ENCODE measurements around the gene TJP2.

TJP2 gene

DNA sequence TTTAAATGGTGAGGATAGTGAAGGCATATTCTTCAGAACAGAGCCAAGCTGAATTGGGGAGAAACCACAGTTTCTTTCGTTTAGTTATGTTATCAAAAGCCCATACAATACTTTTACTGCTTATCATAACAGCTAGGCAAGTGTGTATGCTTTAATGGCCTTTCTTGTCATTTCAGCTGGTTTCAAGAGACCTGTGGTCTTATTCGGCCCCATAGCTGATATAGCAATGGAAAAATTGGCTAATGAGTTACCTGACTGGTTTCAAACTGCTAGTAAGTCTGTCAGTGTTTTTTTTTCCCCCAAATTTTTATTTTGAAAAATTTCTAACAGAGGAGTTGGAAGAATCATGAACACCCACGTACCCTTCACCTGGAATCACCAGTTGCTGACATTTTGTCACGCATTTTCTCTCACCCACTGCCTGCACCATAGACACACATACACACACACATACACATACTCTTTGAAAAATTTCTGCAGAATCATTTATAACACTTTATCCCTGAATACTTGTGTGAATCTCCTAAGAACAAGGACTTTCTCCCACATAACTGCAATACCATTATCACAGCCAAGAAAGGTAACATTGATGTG lies 63.7 kb downstream of the TJP2 start:
- no peak for DNase-seq

DNA sequence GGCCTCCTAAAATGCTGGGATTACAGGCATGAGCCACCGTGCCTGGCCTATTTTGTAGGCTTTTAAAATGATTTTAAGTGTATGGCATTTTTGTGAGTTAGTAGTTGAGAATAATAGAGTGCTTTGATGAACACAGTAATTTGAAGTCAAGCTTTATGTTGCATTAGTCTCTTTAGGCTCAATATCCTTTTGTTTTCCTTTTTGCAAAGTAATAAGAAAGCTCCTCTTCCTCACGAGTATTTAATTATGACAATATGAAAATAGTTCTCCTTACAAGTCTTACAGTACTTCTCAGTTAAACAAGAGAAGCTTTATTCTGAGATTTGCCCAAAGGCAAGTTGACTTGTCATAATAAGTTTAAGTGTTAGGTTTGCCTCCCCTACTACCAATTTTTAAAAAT lies 69.0 kb downstream of the TJP2 start:
- DNase-seq: no peak

DNA sequence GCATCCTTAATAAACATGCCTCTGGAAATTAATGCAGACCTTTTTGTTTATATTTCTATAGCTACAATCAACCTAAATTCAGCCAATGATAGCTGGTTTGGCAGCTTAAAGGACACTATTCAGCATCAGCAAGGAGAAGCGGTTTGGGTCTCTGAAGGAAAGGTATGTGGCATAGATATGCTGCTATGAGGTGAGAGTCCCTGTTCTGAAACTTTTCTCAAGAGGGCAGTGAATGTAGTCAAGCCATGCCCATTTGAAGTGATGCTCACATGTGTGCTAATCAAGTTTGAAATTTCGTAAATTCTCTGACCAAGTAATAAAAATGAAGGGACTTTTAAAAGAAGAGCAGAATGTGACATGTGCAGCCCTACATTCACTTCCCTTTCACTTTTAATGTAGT lies 72.6 kb downstream of the TJP2 start:
- no peak for DNase-seq

DNA sequence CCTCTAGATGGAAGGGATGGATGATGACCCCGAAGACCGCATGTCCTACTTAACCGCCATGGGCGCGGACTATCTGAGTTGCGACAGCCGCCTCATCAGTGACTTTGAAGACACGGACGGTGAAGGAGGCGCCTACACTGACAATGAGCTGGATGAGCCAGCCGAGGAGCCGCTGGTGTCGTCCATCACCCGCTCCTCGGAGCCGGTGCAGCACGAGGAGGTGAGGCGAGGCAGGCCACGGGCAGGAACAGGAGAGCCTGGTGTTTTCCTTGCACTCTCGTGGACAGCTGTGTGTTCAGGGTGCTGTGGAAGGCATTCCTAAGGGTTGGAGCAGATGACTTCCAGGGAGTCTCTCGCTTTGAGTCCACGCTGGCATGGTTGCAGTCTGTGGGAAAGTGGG lies 73.9 kb downstream of the TJP2 start:
- DNase-seq: no peak

DNA sequence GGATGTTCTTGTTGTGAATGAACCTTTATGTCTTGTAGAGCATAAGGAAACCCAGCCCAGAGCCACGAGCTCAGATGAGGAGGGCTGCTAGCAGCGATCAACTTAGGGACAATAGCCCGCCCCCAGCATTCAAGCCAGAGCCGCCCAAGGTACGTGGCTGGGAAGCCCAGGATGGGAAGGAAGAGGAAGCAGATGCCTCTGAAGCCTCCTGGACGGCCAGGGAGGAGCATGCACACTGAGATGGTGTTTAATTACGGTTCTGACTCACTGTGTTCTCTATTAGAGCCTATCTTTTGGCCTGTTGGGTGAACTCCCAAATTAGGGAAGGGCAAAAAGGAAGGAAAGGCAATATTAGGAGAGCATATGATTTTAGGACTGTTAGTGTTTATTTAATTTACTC lies 75.3 kb downstream of the TJP2 start:
- no peak for DNase-seq

DNA sequence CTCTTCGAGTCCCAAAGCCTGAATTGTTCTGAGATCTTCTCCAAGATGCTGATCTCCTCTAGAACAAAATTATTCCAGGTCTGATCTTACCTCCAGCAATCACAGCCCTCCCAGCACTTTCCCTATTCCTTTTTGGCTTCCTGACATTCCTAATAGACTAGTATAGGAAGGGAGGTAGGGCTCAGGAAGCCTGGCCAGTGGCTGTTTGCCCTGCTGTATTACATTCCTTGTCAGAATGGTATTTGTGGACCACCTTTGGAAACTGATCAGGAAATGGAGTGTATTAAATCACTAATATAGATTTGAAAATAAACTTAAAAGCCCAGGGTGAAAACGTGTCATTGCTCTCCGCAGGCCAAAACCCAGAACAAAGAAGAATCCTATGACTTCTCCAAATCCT lies 76.6 kb downstream of the TJP2 start:
- no peak for DNase-seq

DNA sequence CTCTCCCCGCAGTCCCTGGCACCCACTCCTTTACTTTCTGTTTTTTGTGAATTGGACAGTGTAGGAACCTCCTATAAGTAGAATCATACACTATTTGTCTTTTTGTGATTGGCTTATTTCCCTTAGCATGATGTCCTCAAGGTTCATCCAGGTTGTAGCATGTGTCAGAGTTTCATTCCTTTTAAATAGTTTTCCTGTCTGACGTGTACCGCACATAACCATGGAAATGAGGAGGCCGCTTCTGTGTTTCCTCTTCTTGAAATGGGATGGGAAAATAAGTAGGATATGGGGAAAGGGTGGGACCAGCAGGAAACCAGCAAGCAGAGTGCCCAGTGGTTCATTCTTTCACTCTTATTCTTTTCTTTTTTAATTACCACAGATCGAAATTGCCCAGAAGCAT lies 78.4 kb downstream of the TJP2 start:
- DNase-seq: no peak

DNA sequence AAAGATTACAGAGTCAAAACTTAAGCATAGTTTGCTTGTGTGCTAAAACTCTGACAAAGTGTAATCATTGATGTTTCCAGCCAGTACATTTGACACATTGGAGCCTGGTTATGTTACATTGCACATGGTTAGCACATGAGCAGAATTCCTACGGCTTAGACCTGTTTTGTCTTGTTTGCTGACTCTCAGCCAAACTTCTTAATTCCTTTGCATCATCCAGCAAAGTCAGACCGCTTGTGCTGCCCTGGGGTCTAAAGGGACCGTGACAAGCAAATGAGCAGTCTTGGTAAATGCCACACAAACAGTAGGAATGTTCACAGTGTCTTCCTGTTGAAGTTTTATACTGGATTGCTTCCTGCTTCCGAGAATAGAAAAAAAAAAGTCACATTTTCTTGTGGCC lies 79.0 kb downstream of the TJP2 start:
- no peak for DNase-seq

DNA sequence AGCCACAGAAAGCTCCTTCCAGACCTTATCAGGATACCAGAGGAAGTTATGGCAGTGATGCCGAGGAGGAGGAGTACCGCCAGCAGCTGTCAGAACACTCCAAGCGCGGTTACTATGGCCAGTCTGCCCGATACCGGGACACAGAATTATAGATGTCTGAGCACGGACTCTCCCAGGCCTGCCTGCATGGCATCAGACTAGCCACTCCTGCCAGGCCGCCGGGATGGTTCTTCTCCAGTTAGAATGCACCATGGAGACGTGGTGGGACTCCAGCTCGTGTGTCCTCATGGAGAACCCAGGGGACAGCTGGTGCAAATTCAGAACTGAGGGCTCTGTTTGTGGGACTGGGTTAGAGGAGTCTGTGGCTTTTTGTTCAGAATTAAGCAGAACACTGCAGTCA lies 80.1 kb downstream of the TJP2 start:
- no peak for DNase-seq

DNA sequence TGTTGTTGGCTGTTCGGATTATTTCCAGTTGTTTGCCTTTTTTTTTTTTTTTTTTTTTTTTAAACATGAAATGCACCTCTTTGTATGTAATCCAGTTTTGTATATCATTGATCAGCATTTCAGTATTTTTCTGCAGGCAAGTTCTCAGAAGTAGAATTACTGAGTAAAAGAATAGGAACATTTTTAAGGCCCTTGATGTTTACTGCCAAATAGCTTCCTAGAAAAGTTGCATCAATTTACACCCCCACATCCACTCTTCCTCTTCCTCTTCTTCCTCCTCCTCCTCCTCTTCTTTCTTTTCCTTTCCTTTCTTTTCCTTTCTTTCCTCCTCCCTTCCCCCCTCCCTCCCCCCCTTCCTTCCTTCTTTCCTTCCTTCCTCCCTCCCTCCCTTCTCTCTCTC lies 81.5 kb downstream of the TJP2 start:
- no peak for DNase-seq

DNA sequence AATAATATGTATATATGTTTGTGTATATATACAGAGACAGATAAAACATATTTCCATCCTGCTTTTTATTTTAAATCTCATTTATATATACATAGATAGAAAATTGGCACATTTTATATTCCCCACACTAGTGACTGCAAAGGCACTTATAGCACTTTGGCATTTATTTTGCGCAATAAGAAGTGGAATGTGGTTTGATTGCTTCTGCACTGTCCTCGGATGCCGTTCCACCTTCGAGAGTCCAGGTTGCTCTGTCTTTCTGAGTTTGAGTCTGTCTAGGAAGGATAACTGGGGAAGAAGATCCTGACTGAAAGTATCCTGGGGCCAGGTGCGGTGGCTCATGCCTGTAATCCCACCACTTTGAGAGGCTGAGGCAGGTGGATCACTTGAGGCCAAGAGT lies 84.5 kb downstream of the TJP2 start:
- DNase-seq: no peak

DNA sequence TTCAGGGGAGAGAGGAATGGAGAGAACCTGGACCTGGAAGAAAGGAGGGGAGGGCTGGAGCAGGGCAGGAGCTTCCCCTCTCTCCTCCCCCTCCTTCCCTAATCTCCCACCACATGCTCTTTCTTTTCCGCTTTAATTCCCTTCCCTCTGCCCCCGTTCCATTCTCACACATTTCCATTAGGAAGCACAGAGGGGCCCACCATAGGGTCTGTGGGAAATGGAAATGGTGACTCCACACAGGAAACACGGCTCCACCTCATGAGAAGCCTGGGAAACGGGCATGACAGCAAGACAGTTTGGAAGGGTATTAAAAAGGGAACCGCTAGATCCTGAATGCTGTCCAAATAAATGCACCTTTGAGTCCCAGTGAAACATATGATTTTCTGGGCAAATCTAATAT lies 86.1 kb downstream of the TJP2 start:
- no peak for DNase-seq

DNA sequence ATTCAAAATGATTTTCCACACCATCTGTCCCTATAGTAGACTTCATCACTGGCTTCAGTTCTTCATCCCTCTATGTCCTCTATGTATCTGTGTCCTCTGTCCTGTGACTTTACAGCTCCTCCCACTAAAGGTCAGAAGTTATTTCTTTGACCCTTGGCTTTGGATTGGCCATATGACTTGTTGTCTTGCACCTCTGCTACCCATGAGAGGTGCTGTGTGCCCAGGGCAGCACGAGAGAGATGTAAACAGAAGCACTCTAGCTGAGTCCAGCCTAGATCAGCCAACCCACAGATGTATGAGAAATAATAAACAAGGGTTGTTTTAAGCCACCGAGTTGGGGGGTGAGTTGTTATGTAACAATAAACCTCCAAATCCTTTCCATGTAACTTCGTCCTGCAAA lies 87.6 kb downstream of the TJP2 start:
- no peak for DNase-seq

DNA sequence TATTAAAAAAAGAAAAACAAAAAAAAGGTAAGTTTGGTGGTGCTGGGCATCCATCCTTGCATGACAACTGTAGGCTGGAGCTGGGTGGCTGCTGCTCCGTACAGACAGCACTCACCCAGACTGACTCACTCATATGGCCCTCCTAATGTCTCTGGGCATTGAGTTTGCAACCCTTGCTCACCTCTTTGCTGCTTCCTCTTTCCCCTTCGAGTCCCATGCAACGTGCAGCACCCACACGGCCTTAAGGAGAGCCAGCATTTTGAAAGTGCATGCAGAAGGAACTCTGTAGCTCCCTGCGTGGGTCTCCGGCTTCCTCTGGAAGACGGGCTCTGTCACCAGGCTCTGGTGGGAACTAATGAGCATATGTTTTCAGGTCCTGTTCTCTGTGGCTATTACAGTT lies 90.4 kb downstream of the TJP2 start:
- DNase-seq: no peak

DNA sequence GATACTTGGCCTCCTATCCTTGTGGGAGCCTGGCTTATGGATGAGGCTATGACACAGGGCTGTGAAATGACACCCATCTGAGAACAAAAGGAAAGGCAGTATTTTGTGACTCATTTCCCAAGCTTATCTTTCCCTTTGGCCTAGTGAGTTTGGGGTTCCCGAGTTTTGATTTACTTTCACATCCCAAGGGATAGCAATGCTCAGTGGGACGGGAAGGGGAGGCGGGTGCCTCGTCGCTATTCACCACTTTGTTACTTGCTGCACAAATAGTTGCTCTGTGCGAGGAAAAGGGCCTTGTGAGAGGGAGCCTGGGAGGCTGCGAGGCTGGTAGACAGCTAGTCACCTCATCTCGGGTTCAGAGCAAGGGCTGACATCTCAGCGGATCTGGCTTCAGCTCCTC lies 91.8 kb downstream of the TJP2 start:
- no peak for DNase-seq

DNA sequence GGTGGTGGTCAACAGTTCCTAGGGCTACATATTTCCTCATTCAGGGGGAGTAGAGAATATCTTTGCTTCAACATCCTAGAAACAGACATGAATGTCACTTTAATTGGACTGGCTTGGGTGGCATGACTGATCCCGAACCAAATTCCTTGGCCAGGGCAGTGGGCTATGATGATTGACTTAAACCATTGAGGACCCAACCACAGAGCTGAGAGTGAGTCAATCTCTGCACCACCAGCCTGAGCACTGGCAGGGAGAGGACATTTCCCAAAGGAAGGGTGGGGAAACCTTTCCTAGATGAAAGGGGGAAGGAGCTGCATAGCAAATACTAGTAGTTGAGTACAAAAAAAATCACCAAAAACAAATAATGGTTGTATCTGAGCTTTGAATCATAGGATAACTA lies 98.1 kb downstream of the TJP2 start:
- no peak for DNase-seq

DNA sequence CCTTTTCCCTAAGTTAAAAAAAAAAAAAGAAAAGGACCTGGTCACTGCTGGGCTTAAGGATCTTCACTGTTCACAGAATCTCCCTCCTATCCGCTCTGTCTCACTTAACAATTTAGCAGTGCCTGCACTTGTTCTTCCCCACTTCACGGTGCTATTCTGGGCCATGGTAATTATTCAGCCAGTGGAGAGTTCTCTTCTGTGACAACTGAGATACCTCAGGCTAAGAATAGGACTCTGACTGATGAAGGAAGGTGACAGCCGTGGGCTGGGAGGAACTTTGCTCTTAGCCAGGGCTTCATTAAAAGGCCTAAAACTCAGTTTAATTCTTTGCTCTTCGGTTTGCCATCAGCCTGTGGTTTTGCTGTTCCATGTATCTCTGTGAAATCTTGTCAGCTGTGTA lies 99.1 kb downstream of the TJP2 start:
- DNase-seq: no peak

DNA sequence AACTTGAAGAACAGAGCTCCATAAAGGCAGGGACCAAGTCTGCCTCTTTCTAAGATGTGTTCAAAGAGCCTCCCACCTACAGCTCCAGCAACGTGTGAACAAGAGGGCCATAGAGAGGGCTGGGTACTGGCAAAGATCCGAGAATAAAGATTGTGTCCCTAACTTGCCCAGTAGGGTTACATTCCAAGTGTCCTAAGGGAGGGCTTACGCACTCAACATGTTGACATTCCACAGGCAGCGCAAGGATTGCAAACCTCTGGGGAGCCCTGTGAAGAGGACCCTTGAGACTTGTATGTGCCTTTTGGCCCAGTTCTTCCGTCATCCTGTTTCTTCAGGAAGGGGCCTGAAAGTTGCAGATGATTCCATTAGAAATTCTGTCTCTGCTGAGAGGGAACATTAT lies 102.7 kb downstream of the TJP2 start:
- DNase-seq: no peak

DNA sequence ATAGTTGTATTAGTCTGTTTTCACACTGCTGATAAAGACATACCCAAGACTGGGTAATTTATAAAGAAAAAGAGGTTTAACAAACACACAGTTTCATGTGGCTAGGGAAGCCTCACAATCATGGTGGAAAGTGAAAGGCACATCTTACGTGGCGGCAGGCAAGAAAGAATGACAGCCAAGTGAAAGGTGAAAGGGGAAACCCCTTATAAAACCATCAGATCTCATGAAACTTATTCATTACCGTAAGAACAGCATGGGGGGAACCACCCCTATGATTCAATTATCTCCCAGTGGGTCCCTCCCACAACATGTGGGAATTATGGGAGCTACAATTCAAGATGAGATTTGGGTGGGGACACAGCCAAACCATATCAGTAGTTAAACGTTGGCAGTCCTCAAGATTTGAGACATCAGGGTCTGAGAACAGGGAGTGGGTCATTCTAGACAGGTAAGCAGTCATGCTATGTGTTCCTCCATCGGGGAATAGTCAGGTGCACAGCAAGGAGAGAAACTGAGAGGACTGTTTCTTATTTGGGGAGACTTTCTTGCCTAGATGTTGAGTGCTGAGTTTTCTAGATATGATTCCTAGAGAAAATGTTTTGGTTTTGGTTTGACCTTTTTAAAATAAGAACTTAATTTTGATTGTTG lies 105.1 kb downstream of the TJP2 start:
- no peak for DNase-seq

DNA sequence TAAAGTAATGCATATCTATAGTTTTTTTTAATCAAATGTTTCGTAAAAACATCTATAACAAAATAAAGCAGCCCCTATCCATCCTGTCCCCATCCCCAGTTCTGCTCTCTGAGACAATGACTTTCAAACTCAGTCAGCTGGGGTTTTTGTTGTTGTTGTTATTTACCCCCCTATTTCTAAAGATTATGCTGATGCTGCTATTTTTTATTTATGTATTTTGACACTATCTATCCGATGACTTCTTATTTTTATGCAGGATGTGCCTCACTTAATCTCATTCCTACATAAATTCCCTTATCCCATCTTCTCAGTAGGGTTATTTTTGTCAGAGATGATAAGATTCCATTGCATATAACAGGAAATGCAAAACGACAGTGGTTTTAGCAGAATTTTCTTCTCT lies 105.7 kb downstream of the TJP2 start:
- no peak for DNase-seq

DNA sequence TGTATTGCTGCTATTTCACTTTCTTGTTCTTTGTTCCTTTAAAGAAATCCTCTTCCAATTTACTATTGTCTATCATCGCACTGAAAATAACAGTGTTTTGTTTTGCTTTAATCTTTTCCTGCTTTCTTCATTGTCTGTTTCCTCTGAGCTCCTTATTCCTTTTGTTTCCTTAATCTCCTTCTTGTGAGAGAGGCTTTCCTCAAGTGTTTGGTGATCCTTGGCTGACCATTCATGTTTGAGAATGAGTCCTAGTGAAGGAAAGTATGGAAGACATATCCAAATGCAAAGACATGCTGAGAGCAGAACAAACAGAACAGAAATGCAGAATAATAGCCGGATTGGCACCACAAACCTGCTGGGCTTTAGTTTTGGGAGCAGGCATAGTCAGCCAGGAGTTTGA lies 108.9 kb downstream of the TJP2 start:
- DNase-seq: no peak

DNA sequence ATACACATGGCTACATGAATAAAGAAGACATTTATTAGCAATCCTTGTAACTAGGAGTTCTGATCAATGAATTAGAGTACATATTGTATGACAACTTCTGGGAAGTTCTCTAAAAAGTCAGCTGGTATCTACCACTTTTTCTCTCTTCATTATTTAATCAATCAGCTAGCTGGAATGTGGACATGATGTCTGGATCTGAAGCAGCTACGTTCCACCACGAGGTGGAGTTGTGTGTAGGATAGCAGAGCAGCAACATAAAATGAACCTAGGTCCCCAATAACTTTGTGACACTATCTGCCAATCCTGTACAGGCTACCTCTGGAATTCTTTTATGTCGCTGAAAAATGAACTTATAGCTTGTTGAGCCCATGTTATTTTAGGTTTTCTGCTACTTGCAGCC lies 118.0 kb downstream of the TJP2 start:
- DNase-seq: no peak

DNA sequence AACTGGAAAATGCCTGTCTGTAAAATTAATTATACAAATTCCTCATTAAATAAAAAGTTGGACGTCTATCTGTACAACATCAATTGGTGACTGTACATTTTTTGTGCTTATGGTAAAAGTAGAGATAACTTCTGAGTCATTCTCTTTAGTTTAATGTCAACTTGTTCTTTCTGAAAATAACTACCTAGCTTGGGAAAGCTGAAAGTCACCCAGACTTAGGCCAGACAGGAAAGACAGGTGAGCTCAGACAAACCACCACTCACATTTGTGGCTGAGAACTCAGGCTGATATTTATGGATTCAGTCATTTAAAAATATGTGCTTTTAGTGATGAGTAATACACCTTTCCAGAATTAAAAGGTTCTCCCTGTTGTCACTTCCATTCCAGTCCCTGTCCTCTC lies 119.1 kb downstream of the TJP2 start:
- no peak for DNase-seq

DNA sequence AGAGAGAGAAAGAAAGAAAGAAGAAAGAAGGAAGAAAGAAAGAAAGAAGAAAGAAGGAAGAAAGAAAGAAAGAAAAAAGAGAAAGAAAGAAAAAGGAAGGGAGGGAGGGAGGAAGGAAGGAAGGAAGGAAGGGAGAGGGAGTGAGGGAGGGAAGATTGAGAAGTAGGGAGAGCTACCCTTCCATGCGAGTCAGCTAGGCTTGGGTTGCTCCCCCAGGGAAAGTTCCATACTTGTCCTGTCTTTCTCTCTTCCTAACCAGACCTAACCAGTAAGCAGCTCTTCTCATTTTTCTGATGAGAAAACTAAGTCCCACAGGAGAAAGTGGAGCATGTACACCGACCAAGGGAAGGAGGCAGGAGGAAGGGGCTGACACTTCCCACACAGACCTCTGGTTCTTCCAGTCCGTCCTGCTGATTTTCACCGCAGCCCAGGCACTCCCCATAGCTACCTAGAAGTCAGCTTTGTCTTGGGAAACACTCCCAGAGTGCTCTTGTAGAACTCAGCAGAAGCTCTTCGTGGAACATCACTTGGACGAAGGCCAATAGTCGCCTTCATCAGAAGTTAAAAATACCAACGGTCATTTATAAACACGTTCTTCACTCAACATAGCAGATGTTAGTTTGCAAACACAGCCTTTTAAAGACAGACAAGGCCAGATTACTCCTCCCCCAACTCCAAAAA lies 121.9 kb downstream of the TJP2 start:
- no peak for DNase-seq
